IgD-negative memory B cell (primary cell): Measurements from ENCODE around the gene RAI2. TPM values are rescaled to one million over a fixed set of nuclear protein-coding genes. Genes with fewer than 3 reads are reported as not detected.
A peak's percentile ranks its signal among the peaks of the same experiment; 100 is the strongest.
"Not testable (repeated sequence)": the region's sequence is repeated elsewhere in the genome, so short reads cannot be mapped to it uniquely, and the experiment has no call there.

Source experiments
- H3K27ac Mint-ChIP-seq, 3 donors: one replicate each; pipeline ENCODE4 v1.8.0; 2020 to 2022; ENCODE audit warnings: mild to moderate bottlenecking in 3 of 3, mixed read lengths in 3 of 3, moderate library complexity in 1 of 3
- H3K27me3 Mint-ChIP-seq: one replicate; pipeline ENCODE4 v1.8.0; 2021; ENCODE audit warnings: mixed read lengths
- H3K36me3 Mint-ChIP-seq: one replicate; pipeline ENCODE4 v1.8.0; 2020; ENCODE audit warnings: mild to moderate bottlenecking, mixed read lengths
- H3K4me1 Mint-ChIP-seq, 3 donors: one replicate each; pipeline ENCODE4 v1.8.0; 2020 to 2022; ENCODE audit warnings: mixed read lengths in 3 of 3, mild to moderate bottlenecking in 1 of 3
- H3K4me3 Mint-ChIP-seq, 4 donors: one replicate each; pipeline ENCODE4 v1.8.0; 2020 to 2022; ENCODE audit warnings: mild to moderate bottlenecking in 4 of 4, mixed read lengths in 4 of 4, moderate library complexity in 3 of 4
- H3K9me3 Mint-ChIP-seq, 3 donors: one replicate each; pipeline ENCODE4 v1.8.0; 2020 to 2021; ENCODE audit warnings: mixed read lengths in 3 of 3, mild to moderate bottlenecking in 1 of 3
- polyA plus RNA-seq: library from polyadenylated mRNA; unstranded; fragments of 300-500 nt; fragmentation: Illumina TruSeq; gene quantifications from one replicate; pipeline ENCODE4 v1.2.3, GENCODE V29; 2021

The RAI2 gene
- polyA plus RNA-seq, 1 donor from 2014 or later, result not detected

DNA sequence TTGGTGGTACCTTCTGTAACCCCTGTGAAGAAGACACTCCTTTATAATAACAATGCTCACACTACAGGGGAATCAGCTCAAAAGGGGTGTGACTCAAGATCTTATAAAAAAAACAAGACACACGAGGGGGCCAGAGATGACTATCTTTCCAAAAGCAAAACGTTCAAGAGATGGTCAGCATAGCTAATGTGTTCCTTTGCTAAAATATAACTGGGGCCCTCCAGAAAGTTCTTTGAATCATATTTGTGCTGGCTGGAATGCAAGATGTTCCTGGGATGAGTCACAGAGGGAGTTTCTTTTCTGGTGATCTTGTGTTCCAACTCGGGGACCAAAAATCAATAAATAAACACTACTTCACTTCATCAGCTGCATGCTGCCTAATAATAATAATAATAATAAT lies 46.5 kb downstream of the RAI2 start:
- H3K4me3 Mint-ChIP-seq, result no peak overlapping the region

GRCh38 chrX:17814059-17814458 lies 47.0 kb downstream of the RAI2 start:
- Mint-ChIP-seq H3K27me3 (peaks cover 6% of the 10 kb centered on the region), H3K9me3 (no peaks in the 10 kb centered on the region), H3K36me3 (peaks cover 1% of the 10 kb centered on the region), H3K4me3 (no peak overlapping the region), H3K4me1 (no peaks in the 10 kb centered on the region), H3K27ac (peak overlapping the region in 1 of 3 donors; percentile 54)

More for the DNA sequence above, 46.5 kb downstream of the RAI2 start:
- Mint-ChIP-seq H3K9me3 (no peaks in the 10 kb centered on the region), H3K36me3 (peaks cover 1% of the 10 kb centered on the region), H3K27me3 (peaks cover 8% of the 10 kb centered on the region), H3K4me1 (no peaks in the 10 kb centered on the region), H3K27ac (no peak overlapping the region)

DNA sequence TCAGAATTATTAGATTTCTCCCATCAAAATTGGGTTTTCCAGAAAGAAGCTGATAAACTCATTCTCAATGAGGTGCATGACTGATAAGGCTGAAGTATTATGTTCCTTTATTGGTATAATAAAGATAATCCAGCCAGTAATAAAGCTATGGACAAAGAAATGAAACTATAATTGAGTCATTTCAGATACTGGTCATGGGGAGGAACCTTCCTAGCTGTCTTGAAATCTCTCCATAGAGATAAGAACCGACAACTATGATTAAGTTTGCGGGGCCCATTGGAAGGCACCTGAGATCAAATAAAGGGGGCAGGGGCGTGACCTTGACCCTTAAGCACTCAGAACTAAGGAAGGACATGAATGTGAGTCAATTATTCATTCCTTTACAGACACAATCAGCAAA lies 47.8 kb downstream of the RAI2 start:
- Mint-ChIP-seq H3K27me3 (peaks cover 6% of the 10 kb centered on the region), H3K4me1 (no peaks in the 10 kb centered on the region), H3K27ac (no peak overlapping the region), H3K4me3 (no peak overlapping the region), H3K9me3 (no peaks in the 10 kb centered on the region), H3K36me3 (peaks cover 1% of the 10 kb centered on the region)

DNA sequence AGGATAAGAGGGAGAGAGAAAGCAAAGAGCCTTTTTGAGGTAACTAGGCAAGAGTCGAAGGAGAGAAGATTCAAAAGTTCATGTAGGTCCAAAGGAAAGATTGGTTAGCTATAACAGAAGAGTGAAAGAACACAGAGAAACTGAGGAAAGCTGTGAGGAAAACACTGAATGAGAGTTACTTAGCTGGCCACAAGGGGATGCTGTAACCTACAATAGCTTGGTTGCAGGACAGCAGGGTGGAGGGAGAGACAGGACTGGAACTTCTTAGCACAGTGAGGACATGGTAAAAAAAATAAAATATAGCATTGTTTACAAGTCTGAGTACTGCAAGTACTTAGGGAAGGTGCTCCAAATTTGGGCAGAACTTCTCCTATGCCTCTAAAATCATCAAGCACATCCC lies 48.3 kb downstream of the RAI2 start:
- no peak overlapping the region for H3K27ac Mint-ChIP-seq
- H3K4me3 Mint-ChIP-seq, result no peak overlapping the region
- peaks cover 6% of the 10 kb centered on the region for H3K27me3 Mint-ChIP-seq
- H3K9me3 Mint-ChIP-seq, result no peaks in the 10 kb centered on the region
- no peaks in the 10 kb centered on the region for H3K4me1 Mint-ChIP-seq
- peaks cover 1% of the 10 kb centered on the region for H3K36me3 Mint-ChIP-seq

DNA sequence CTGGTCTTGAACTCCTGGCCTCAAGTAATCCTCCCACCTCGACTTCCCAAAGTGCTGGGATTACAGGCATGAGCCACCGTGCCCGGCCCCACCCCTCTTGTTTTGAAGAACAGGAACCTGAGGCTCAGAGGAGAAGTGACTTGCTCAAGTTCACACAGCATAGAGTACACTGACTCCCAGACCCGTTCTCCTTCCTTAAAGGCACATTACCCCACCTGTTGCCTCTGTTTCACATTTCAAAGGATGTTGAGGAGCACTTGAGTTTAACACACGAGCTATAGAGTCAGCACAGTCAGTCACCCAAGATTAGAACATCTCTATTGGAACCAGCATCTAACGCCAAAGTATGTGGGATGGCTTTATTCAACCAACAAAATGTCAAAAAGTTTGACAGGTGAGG lies 51.1 kb downstream of the RAI2 start:
- Mint-ChIP-seq H3K36me3 (peaks cover 1% of the 10 kb centered on the region), H3K9me3 (no peaks in the 10 kb centered on the region), H3K4me1 (no peaks in the 10 kb centered on the region), H3K27me3 (peaks cover 6% of the 10 kb centered on the region), H3K27ac (no peak overlapping the region), H3K4me3 (no peak overlapping the region)

DNA sequence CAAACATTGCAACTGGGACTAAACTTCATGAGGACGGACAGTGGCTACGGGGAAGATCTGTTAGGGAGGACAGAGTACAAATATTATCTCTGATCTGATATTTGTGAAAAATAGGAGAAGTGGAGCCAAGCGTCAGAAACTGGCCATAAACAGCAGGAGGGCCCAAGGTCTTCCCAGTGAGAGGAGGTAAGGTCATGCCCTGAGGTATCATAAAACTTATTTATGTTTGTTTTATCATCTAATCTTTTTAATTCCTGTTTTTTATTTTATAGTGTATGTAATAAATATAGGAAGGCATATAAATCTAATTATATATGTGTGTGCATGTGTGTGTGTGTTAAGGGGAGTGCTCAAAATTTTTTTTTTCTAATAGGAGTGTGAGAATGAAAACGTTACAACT lies 51.8 kb downstream of the RAI2 start:
- Mint-ChIP-seq H3K27ac (no peak overlapping the region), H3K4me1 (no peaks in the 10 kb centered on the region), H3K9me3 (no peaks in the 10 kb centered on the region), H3K27me3 (peaks cover 6% of the 10 kb centered on the region), H3K36me3 (peaks cover 1% of the 10 kb centered on the region), H3K4me3 (no peak overlapping the region)

GRCh38 chrX:17805120-17805519 lies 56.0 kb downstream of the RAI2 start:
- Mint-ChIP-seq H3K4me1 (no peaks in the 10 kb centered on the region), H3K36me3 (no peaks in the 10 kb centered on the region), H3K9me3 (no peaks in the 10 kb centered on the region), H3K27me3 (peaks cover 3% of the 10 kb centered on the region), H3K27ac (no peak overlapping the region), H3K4me3 (no peak overlapping the region)

GRCh38 chrX:17803449-17803848 lies 57.6 kb downstream of the RAI2 start:
- H3K9me3 Mint-ChIP-seq, result no peaks in the 10 kb centered on the region
- no peak overlapping the region for H3K4me3 Mint-ChIP-seq
- no peaks in the 10 kb centered on the region for H3K4me1 Mint-ChIP-seq
- H3K36me3 Mint-ChIP-seq, result no peaks in the 10 kb centered on the region
- H3K27ac Mint-ChIP-seq, result no peak overlapping the region
- H3K27me3 Mint-ChIP-seq, result peaks cover 3% of the 10 kb centered on the region

DNA sequence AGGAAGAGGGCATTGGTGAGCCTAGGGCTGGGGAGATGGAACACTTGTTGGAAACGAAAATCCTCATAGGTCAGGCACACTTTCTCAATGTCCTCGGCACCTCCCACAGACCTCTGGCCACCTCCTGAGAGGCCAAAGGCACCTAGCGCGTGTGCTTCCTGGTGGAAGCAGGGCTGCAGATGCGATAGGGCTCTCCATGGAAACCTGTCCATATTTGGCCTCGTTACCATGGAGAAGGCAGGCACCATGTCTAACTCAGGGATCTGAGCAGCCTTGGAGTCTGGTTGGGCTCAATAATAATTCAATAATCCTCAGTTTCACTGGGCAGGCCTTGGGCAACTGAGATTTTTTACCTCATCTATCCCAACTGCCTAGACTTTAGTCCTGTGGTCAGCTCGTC lies 58.3 kb downstream of the RAI2 start:
- Mint-ChIP-seq H3K27ac (peak overlapping the region in 1 of 3 donors; percentile 18), H3K4me1 (no peaks in the 10 kb centered on the region), H3K4me3 (no peak overlapping the region), H3K27me3 (peaks cover 3% of the 10 kb centered on the region), H3K36me3 (no peaks in the 10 kb centered on the region), H3K9me3 (no peaks in the 10 kb centered on the region)

GRCh38 chrX:17801431-17801830 lies 59.7 kb downstream of the RAI2 start:
- H3K9me3 Mint-ChIP-seq, result no peaks in the 10 kb centered on the region
- H3K36me3 Mint-ChIP-seq, result no peaks in the 10 kb centered on the region
- no peak overlapping the region for H3K4me3 Mint-ChIP-seq
- H3K4me1 Mint-ChIP-seq, result no peaks in the 10 kb centered on the region
- no peak overlapping the region for H3K27ac Mint-ChIP-seq
- peaks cover 6% of the 10 kb centered on the region for H3K27me3 Mint-ChIP-seq

GRCh38 chrX:17798921-17799320 lies 62.2 kb downstream of the RAI2 start:
- Mint-ChIP-seq H3K36me3 (no peaks in the 10 kb centered on the region), H3K27ac (no peak overlapping the region), H3K27me3 (peaks cover 6% of the 10 kb centered on the region), H3K4me1 (no peaks in the 10 kb centered on the region), H3K9me3 (no peaks in the 10 kb centered on the region), H3K4me3 (no peak overlapping the region)

DNA sequence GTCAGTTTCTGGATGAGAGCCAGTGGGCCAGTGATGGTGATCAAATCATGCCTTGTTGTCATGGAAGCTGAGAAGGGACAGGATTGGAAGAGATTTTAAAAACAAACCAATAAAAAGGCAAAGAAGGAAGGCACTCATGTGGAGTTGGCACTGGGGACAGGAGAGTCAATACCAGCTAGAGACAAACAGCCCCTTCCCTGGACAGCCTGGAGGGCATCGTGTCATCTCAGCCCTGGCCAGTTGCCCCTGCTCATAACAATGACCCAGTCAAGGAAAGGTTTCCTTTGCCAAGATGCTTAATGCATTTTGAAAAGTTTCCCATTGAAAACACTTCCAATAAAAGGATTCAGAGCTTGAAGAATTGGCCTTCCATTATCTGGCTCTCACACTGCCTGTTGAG lies 68.3 kb downstream of the RAI2 start:
- Mint-ChIP-seq H3K27me3 (peaks cover 5% of the 10 kb centered on the region), H3K27ac (no peak overlapping the region), H3K36me3 (no peaks in the 10 kb centered on the region), H3K4me3 (no peak overlapping the region), H3K9me3 (no peaks in the 10 kb centered on the region), H3K4me1 (no peaks in the 10 kb centered on the region)

- no peaks in the 10 kb centered on the region for H3K4me1 Mint-ChIP-seq
- H3K36me3 Mint-ChIP-seq, result peaks cover 1% of the 10 kb centered on the region
- no peak overlapping the region for H3K27ac Mint-ChIP-seq
- no peaks in the 10 kb centered on the region for H3K9me3 Mint-ChIP-seq
- H3K27me3 Mint-ChIP-seq, result peaks cover 6% of the 10 kb centered on the region
- H3K4me3 Mint-ChIP-seq, result no peak overlapping the region
Measured at GRCh38 chrX:17788956-17789562, 72.0 kb downstream of the RAI2 start.

DNA sequence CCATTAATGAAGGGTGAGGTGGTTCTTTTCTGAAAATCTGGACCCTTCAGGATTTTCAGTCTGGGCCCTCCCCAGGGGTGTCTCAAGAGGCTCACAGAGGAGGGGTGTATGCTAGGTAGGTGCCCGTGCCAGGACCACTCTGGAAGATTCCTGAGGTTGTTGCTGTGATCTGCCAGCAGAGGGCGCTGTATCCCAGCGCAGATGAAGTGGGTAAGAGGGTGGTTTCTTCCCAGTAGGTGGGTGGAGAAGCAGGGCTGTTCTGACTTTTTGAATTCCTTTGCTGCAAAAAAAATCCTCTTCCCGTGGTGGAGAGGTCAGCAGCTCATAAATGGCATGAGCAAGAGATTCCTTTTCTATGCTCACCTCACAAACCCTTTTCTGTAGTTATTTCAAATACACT lies 72.7 kb downstream of the RAI2 start:
- Mint-ChIP-seq H3K9me3 (no peaks in the 10 kb centered on the region), H3K4me1 (no peaks in the 10 kb centered on the region), H3K27me3 (peaks cover 6% of the 10 kb centered on the region), H3K36me3 (peaks cover 1% of the 10 kb centered on the region), H3K27ac (no peak overlapping the region), H3K4me3 (peak overlapping the region in 1 of 4 donors; percentile 67)

DNA sequence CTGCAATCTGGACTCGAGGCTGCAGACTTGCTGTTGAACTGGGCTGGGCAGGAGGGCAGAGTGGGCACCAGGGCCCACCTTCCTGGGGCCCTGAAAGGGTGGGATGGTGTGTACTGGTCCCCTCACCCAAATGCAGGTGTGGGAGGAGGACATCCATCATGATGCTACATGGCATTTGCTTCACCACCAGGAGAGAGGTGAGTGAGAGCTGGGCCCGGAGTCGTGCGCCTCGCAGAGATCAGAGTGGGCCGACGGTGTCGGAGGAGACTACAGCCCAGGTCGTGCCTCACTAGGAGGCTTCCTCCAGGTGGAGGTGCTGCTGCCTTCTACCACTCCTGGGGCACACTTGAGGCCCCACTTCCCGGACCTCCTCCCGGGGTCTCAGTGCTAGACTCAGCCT lies 73.5 kb downstream of the RAI2 start:
- Mint-ChIP-seq H3K27ac (no peak overlapping the region), H3K4me3 (no peak overlapping the region), H3K9me3 (no peaks in the 10 kb centered on the region), H3K36me3 (peaks cover 1% of the 10 kb centered on the region), H3K27me3 (peaks cover 6% of the 10 kb centered on the region), H3K4me1 (no peaks in the 10 kb centered on the region)

- H3K4me3 Mint-ChIP-seq, H3K4me1 Mint-ChIP-seq, H3K27me3 Mint-ChIP-seq, H3K36me3 Mint-ChIP-seq, H3K9me3 Mint-ChIP-seq, H3K27ac Mint-ChIP-seq: not testable (repeated sequence)
Measured at GRCh38 chrX:17786554-17787347, 74.3 kb downstream of the RAI2 start.
